Activated T-helper 2 cell treated with anti-CD3 and anti-CD28 coated beads, Interferon-gamma antibody, Interleukin-2, Interleukin-4, amounts not matched to agents 10 μg/mL and 5 μg/mL and 100 μg/mL, durations not matched to agents 14 hours and 24 hours and 36 hours (primary cell): ENCODE results near the gene ARL16. TPM values are rescaled to one million over a fixed set of nuclear protein-coding genes. Genes with fewer than 3 reads are reported as not detected.
A peak's percentile ranks its signal among the peaks of the same experiment; 100 is the strongest.

Experiments
- DNase-seq: peaks from one replicate; pipeline ENCODE4 v3.0.0; 2021; ENCODE audit warnings: low spot score
- H3K27ac Mint-ChIP-seq: one replicate; pipeline ENCODE4 v1.8.0; 2021; ENCODE audit warnings: mixed read lengths
- H3K27me3 Mint-ChIP-seq: one replicate; pipeline ENCODE4 v1.8.0; 2021; ENCODE audit warnings: low read depth, mixed read lengths
- H3K36me3 Mint-ChIP-seq: one replicate; pipeline ENCODE4 v1.8.0; 2021; ENCODE audit warnings: low read depth, mixed read lengths
- H3K4me1 Mint-ChIP-seq: one replicate; pipeline ENCODE4 v1.8.0; 2021; ENCODE audit warnings: low read depth, mixed read lengths
- H3K4me3 Mint-ChIP-seq: one replicate; pipeline ENCODE4 v1.8.0; 2021; ENCODE audit warnings: low read depth, mild to moderate bottlenecking, moderate library complexity, mixed read lengths
- H3K9me3 Mint-ChIP-seq: one replicate; pipeline ENCODE4 v1.8.0; 2021; ENCODE audit warnings: mixed read lengths
- intact Hi-C: fragments of 100-400 bp; cut with micrococcal nuclease; formaldehyde crosslinking; loops from one replicate; pipeline ENCODE4 v1.15.1; 2023
- total RNA-seq: library from RNA; stranded (reverse); gene quantifications from 2 replicates; pipeline ENCODE4 v1.2.3, GENCODE V29; 2022

The ARL16 gene
- total RNA-seq = 33.3 and 35.0 TPM in 2 replicates

- peak within 1 kb of the TSS; percentile 93 for H3K27ac Mint-ChIP-seq
- no peaks in the 10 kb centered on the region for H3K27me3 Mint-ChIP-seq
- peak; percentile 98 for DNase-seq
- peaks cover 26% of the 10 kb centered on the region for H3K4me1 Mint-ChIP-seq
- intact Hi-C loops = no loop called here
- no peaks in the 10 kb centered on the region for H3K9me3 Mint-ChIP-seq
- peak within 1 kb of the TSS; percentile 94 for H3K4me3 Mint-ChIP-seq
- peaks cover 46% of the 10 kb centered on the region for H3K36me3 Mint-ChIP-seq
Observed at GRCh38 chr17:81683584-81684441, at the start of gene ARL16, which contains the start of gene HGS. Gene ARL16 (minus strand): TSS chr17:81683797. CDS start chr17:81683753, 44 bp downstream. Gene HGS (plus strand): TSS chr17:81684011. CDS start chr17:81684067, 56 bp downstream.

GRCh38 chr17:81727324-81728031 is 43.9 kb upstream of the ARL16 start:
- Mint-ChIP-seq H3K27ac (no peak overlapping the region), H3K36me3 (no peaks in the 10 kb centered on the region), H3K27me3 (peaks cover 14% of the 10 kb centered on the region), H3K4me1 (no peaks in the 10 kb centered on the region), H3K4me3 (no peak overlapping the region), H3K9me3 (no peaks in the 10 kb centered on the region)
- no peak for DNase-seq
- intact Hi-C loops = no loop called here

GRCh38 chr17:81726004-81726403 is 42.4 kb upstream of the ARL16 start:
- H3K4me1 Mint-ChIP-seq = no peaks in the 10 kb centered on the region
- no peaks in the 10 kb centered on the region for H3K9me3 Mint-ChIP-seq
- no peak overlapping the region for H3K4me3 Mint-ChIP-seq
- no peaks in the 10 kb centered on the region for H3K36me3 Mint-ChIP-seq
- no peak overlapping the region for H3K27ac Mint-ChIP-seq
- DNase-seq = no peak
- intact Hi-C loops = no loop called here
- peaks cover 8% of the 10 kb centered on the region for H3K27me3 Mint-ChIP-seq

- no peak overlapping the region for H3K27ac Mint-ChIP-seq
- no peaks in the 10 kb centered on the region for H3K9me3 Mint-ChIP-seq
- intact Hi-C loops = no loop called here
- no peaks in the 10 kb centered on the region for H3K36me3 Mint-ChIP-seq
- H3K27me3 Mint-ChIP-seq = peaks cover 6% of the 10 kb centered on the region
- no peaks in the 10 kb centered on the region for H3K4me1 Mint-ChIP-seq
- no peak for DNase-seq
- no peak overlapping the region for H3K4me3 Mint-ChIP-seq
Observed at GRCh38 chr17:81725439-81725838, 41.8 kb upstream of the ARL16 start.

GRCh38 chr17:81723651-81724209 is 40.1 kb upstream of the ARL16 start:
- Mint-ChIP-seq H3K27ac (no peak overlapping the region), H3K36me3 (peaks cover 4% of the 10 kb centered on the region)
- intact Hi-C loops = no loop called here

GRCh38 chr17:81722184-81723120 is 38.9 kb upstream of the ARL16 start:
- Mint-ChIP-seq H3K27ac (no peak overlapping the region), H3K27me3 (peaks cover 6% of the 10 kb centered on the region), H3K36me3 (peaks cover 4% of the 10 kb centered on the region), H3K4me3 (no peak overlapping the region), H3K9me3 (no peaks in the 10 kb centered on the region), H3K4me1 (no peaks in the 10 kb centered on the region)
- intact Hi-C loops = no loop called here
- no peak for DNase-seq

More at GRCh38 chr17:81723651-81724209, 40.1 kb upstream of the ARL16 start:
- peaks cover 6% of the 10 kb centered on the region for H3K27me3 Mint-ChIP-seq
- no peak for DNase-seq
- H3K4me1 Mint-ChIP-seq = no peaks in the 10 kb centered on the region
- no peak overlapping the region for H3K4me3 Mint-ChIP-seq
- no peaks in the 10 kb centered on the region for H3K9me3 Mint-ChIP-seq

GRCh38 chr17:81720267-81721071 is 36.9 kb upstream of the ARL16 start:
- H3K27ac Mint-ChIP-seq = no peak overlapping the region
- no peaks in the 10 kb centered on the region for H3K9me3 Mint-ChIP-seq
- intact Hi-C loops = no loop called here
- peaks cover 4% of the 10 kb centered on the region for H3K36me3 Mint-ChIP-seq
- H3K27me3 Mint-ChIP-seq = peaks cover 6% of the 10 kb centered on the region
- H3K4me3 Mint-ChIP-seq = no peak overlapping the region
- no peak for DNase-seq
- no peaks in the 10 kb centered on the region for H3K4me1 Mint-ChIP-seq

GRCh38 chr17:81719410-81720266 is 36.0 kb upstream of the ARL16 start:
- Mint-ChIP-seq H3K4me1 (no peaks in the 10 kb centered on the region), H3K27me3 (peaks cover 6% of the 10 kb centered on the region), H3K36me3 (peaks cover 4% of the 10 kb centered on the region), H3K4me3 (no peak overlapping the region), H3K9me3 (no peaks in the 10 kb centered on the region), H3K27ac (no peak overlapping the region)
- intact Hi-C loops = no loop called here
- DNase-seq = no peak

GRCh38 chr17:81717766-81718089 is 34.1 kb upstream of the ARL16 start:
- no peak overlapping the region for H3K4me3 Mint-ChIP-seq
- no peak for DNase-seq
- H3K4me1 Mint-ChIP-seq = peaks cover 4% of the 10 kb centered on the region
- H3K27ac Mint-ChIP-seq = no peak overlapping the region
- intact Hi-C loops = no loop called here
- no peaks in the 10 kb centered on the region for H3K27me3 Mint-ChIP-seq
- H3K9me3 Mint-ChIP-seq = no peaks in the 10 kb centered on the region
- H3K36me3 Mint-ChIP-seq = peaks cover 4% of the 10 kb centered on the region

GRCh38 chr17:81717049-81717765 is 33.6 kb upstream of the ARL16 start:
- intact Hi-C loops = no loop called here
- DNase-seq = no peak
- Mint-ChIP-seq H3K4me1 (peaks cover 5% of the 10 kb centered on the region), H3K27ac (no peak overlapping the region), H3K4me3 (no peak overlapping the region), H3K36me3 (peaks cover 4% of the 10 kb centered on the region), H3K27me3 (no peaks in the 10 kb centered on the region), H3K9me3 (no peaks in the 10 kb centered on the region)

GRCh38 chr17:81716674-81716996 is 33.0 kb upstream of the ARL16 start:
- H3K4me1 Mint-ChIP-seq = peaks cover 5% of the 10 kb centered on the region
- no peak for DNase-seq
- no peak overlapping the region for H3K27ac Mint-ChIP-seq
- peaks cover 4% of the 10 kb centered on the region for H3K36me3 Mint-ChIP-seq
- no peak overlapping the region for H3K4me3 Mint-ChIP-seq
- no peaks in the 10 kb centered on the region for H3K27me3 Mint-ChIP-seq
- intact Hi-C loops = no loop called here
- H3K9me3 Mint-ChIP-seq = no peaks in the 10 kb centered on the region
